ENCODE measurements around the gene C6orf62. TPM values are rescaled to one million over a fixed set of nuclear protein-coding genes. Genes with fewer than 3 reads are reported as not detected.

C6orf62 gene
- total and polyA plus RNA-seq, 2 of the 4 experiments (the other 2 are of a cell fraction) = 47.5 to 50.7 TPM

DNA sequence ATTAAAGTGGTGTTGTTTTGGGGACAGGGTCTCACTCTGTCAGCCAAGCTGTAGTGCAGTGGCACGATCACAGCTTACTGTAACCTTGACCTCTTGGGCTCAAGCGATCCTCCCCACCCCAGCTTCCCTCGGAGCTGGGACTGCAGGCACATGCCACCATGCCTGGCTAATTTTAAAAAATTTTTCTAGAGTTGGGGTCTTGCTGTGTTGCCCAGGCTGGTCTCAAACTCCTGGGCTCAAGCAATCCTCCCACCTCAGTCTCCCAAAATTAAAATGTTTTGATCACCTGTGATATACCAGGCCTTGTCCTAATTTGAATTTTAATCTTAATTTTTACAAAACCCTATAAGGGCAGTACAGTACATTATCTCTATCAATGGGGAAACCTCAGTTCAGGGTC, 26.5 kb downstream of the C6orf62 start:
- H2AK9ac ChIP-seq (replicated peaks; ENCODE audit: low read depth, low read length, poor library complexity) = no peak overlapping the region
- in situ Hi-C loops (cut with MboI; ENCODE audit: low sequenced_read_pairs) (loop anchor here (10.0 kb wide), 1 partner anchor 258 kb away; no protein-coding TSS in a partner anchor), dilution Hi-C loops (cut with HindIII; ENCODE audit: low sequenced_read_pairs, unreplicated experiment) (no loop called here), intact Hi-C loops (cut with micrococcal nuclease) (loop anchor here (10.0 kb wide), 1 partner anchor 408 kb away; no protein-coding TSS in a partner anchor)
- H3K9me1 ChIP-seq (ENCODE audit: insufficient read depth, low read length) = no peaks in the 10 kb centered on the region
- H3K9ac ChIP-seq (ENCODE audit: low read depth, low read length) = no peak overlapping the region
- H3K36me3 ChIP-seq (ENCODE audit: control insufficient read depth, insufficient read depth, low read length) = no peaks in the 10 kb centered on the region
- no peak overlapping the region for H2BK20ac ChIP-seq (ENCODE audit: low read depth, low read length)
- ChIA-PET POLR2A (ENCODE audit: unreplicated experiment) (no interaction called here), CTCF (no interaction called here)
- no CpG with 5 or more reads among the region's 3 CpGs for WGBS, 2 experiments (ENCODE audit: extremely low coverage in 2 of 2, insufficient read length in 1 of 2)
- TF ChIP-seq RAD21 (IDR thresholded peaks at IDR 0.05; ENCODE audit: low read length) = no peak
- TF ChIP-seq MAFK (IDR thresholded peaks at IDR 0.05; ENCODE audit: low read depth, low read length) = no peak
- TF ChIP-seq MAZ (IDR thresholded peaks at IDR 0.05; ENCODE audit: borderline replicate concordance, low read depth, low read length) = no peak
- no peak for TF ChIP-seq CHD1 (IDR thresholded peaks at IDR 0.05; ENCODE audit: low read depth, low read length)
- TF ChIP-seq BHLHE40 (IDR thresholded peaks at IDR 0.05; ENCODE audit: low read depth, low read length) = no peak
- TF ChIP-seq NFE2L2 (IDR thresholded peaks at IDR 0.05; ENCODE audit: low read depth, low read length) = no peak
- no peak for TF ChIP-seq POLR2A (IDR thresholded peaks at IDR 0.05; ENCODE audit: low read depth, low read length)
- TF ChIP-seq FOS (IDR thresholded peaks at IDR 0.05; ENCODE audit: low read depth, low read length) = no peak
- TF ChIP-seq RCOR1 (IDR thresholded peaks at IDR 0.05; ENCODE audit: insufficient replicate concordance, low read length) = no peak
- no peak for TF ChIP-seq SMC3 (IDR thresholded peaks at IDR 0.05; ENCODE audit: low read depth, low read length)
- TF ChIP-seq CEBPB (IDR thresholded peaks at IDR 0.05; ENCODE audit: low read depth, low read length) = no peak
- TF ChIP-seq, protein P1, sequence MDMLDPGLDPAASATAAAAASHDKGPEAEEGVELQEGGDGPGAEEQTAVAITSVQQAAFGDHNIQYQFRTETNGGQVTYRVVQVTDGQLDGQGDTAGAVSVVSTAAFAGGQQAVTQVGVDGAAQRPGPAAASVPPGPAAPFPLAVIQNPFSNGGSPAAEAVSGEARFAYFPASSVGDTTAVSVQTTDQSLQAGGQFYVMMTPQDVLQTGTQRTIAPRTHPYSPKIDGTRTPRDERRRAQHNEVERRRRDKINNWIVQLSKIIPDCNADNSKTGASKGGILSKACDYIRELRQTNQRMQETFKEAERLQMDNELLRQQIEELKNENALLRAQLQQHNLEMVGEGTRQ (IDR thresholded peaks at IDR 0.05; ENCODE audit: low read depth, low read length) = no peak
- TF ChIP-seq, protein P2, sequence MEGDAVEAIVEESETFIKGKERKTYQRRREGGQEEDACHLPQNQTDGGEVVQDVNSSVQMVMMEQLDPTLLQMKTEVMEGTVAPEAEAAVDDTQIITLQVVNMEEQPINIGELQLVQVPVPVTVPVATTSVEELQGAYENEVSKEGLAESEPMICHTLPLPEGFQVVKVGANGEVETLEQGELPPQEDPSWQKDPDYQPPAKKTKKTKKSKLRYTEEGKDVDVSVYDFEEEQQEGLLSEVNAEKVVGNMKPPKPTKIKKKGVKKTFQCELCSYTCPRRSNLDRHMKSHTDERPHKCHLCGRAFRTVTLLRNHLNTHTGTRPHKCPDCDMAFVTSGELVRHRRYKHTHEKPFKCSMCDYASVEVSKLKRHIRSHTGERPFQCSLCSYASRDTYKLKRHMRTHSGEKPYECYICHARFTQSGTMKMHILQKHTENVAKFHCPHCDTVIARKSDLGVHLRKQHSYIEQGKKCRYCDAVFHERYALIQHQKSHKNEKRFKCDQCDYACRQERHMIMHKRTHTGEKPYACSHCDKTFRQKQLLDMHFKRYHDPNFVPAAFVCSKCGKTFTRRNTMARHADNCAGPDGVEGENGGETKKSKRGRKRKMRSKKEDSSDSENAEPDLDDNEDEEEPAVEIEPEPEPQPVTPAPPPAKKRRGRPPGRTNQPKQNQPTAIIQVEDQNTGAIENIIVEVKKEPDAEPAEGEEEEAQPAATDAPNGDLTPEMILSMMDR (conservative IDR thresholded peaks at IDR 0.05; ENCODE audit: low read depth, low read length) = no peak
- no peak for TF ChIP-seq RFX5 (IDR thresholded peaks at IDR 0.05; ENCODE audit: low read depth, low read length)
- no peak for TF ChIP-seq MXI1 (IDR thresholded peaks at IDR 0.05; ENCODE audit: borderline replicate concordance, low read depth, low read length)
- TF ChIP-seq, protein P3, sequence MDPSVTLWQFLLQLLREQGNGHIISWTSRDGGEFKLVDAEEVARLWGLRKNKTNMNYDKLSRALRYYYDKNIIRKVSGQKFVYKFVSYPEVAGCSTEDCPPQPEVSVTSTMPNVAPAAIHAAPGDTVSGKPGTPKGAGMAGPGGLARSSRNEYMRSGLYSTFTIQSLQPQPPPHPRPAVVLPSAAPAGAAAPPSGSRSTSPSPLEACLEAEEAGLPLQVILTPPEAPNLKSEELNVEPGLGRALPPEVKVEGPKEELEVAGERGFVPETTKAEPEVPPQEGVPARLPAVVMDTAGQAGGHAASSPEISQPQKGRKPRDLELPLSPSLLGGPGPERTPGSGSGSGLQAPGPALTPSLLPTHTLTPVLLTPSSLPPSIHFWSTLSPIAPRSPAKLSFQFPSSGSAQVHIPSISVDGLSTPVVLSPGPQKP (IDR thresholded peaks at IDR 0.05; ENCODE audit: borderline replicate concordance, low read depth, low read length) = no peak
- H3K23ac ChIP-seq (ENCODE audit: low read depth, low read length) = no peak overlapping the region
- H3K4me3 ChIP-seq (ENCODE audit: insufficient read depth, low read depth, low read length) = no peak overlapping the region
- no peaks in the 10 kb centered on the region for H3K4me1 ChIP-seq (ENCODE audit: control insufficient read depth, insufficient read depth, low read length)
- no peak overlapping the region for H3K4me2 ChIP-seq (ENCODE audit: low read depth, low read length)
- ATAC-seq (ENCODE audit: low read depth) = no peak
- DNase-seq = no peak
- no peak overlapping the region for H4K5ac ChIP-seq (ENCODE audit: low read depth, low read length)
- BruUV-seq (replicated peaks) = no TSS peak
- H2BK120ac ChIP-seq (ENCODE audit: low read depth, low read length) = no peak overlapping the region
- no peaks in the 10 kb centered on the region for H3K27me3 ChIP-seq (ENCODE audit: control insufficient read depth, insufficient read depth, low read length)
- H4K20me1 ChIP-seq (ENCODE audit: insufficient read depth, low read length) = no peaks in the 10 kb centered on the region
- no peak overlapping the region for H2AK5ac ChIP-seq (ENCODE audit: low read depth, low read length)
- H3K14ac ChIP-seq (replicated peaks; ENCODE audit: low read depth, low read length) = no peak overlapping the region
- H2BK5ac ChIP-seq (ENCODE audit: low read depth, low read length, poor library complexity, severe bottlenecking) = no peak overlapping the region
- H3K9me3 ChIP-seq (ENCODE audit: control insufficient read depth, insufficient read depth, low read length) = no peaks in the 10 kb centered on the region
- no peak overlapping the region for H3K56ac ChIP-seq (ENCODE audit: extremely low read depth, insufficient read depth, low read length)
- no peak overlapping the region for H4K91ac ChIP-seq (ENCODE audit: insufficient read depth, low read depth, low read length)
- H3K18ac ChIP-seq (ENCODE audit: low read depth, low read length) = no peak overlapping the region
- H3K4ac ChIP-seq (ENCODE audit: low read depth, low read length) = no peak overlapping the region
- no peak overlapping the region for H3K27ac ChIP-seq (ENCODE audit: insufficient read depth, low read length)
- H3K79me1 ChIP-seq (ENCODE audit: low read depth in 1 of 2, low read length in 2 of 2) = no peaks in the 10 kb centered on the region
- H2AFZ ChIP-seq (replicated peaks; ENCODE audit: low read length, poor library complexity) = no peak overlapping the region
- no peak overlapping the region for H4K8ac ChIP-seq (ENCODE audit: low read depth in 2 of 2, low read length in 2 of 2)
- H2BK15ac ChIP-seq (ENCODE audit: low read depth, low read length) = no peak overlapping the region

Data from IMR-90 (cell line).